ENCODE data around the gene GJC1. TPM values are rescaled to one million over a fixed set of nuclear protein-coding genes. Genes with fewer than 3 reads are reported as not detected.
"Not testable (repeated sequence)": the region's sequence is repeated elsewhere in the genome, so short reads cannot be mapped to it uniquely, and the experiment has no call there.

The GJC1 gene
- total RNA-seq, 1 experiment from 2014 or later = 21.1 TPM

GRCh38 chr17:44758414-44759085 lies 71.5 kb downstream of the GJC1 start, which contains the start of gene ADAM11:
Gene ADAM11 (plus strand): TSS chr17:44758988. CDS start chr17:44759200, 212 bp downstream.
- DNase-seq (ENCODE audit: low read depth, low spot score) = no peak
- in situ Hi-C loops (cut with HindIII; ENCODE audit: low pct_unique_long_range_greater_than_20kb, low sequenced_read_pairs) = no loop called here

GRCh38 chr17:44757918-44758413 lies 72.1 kb downstream of the GJC1 start:
- in situ Hi-C loops (cut with HindIII; ENCODE audit: low pct_unique_long_range_greater_than_20kb, low sequenced_read_pairs) = no loop called here
- DNase-seq (ENCODE audit: low read depth, low spot score) = no peak

GRCh38 chr17:44757045-44757917 lies 72.8 kb downstream of the GJC1 start:
- in situ Hi-C loops (cut with HindIII; ENCODE audit: low pct_unique_long_range_greater_than_20kb, low sequenced_read_pairs) = no loop called here
- no peak for DNase-seq (ENCODE audit: low read depth, low spot score)

- DNase-seq (ENCODE audit: low read depth, low spot score); in situ Hi-C loops (cut with HindIII; ENCODE audit: low pct_unique_long_range_greater_than_20kb, low sequenced_read_pairs): not testable (repeated sequence)
Measured at GRCh38 chr17:44755180-44755579, 74.9 kb downstream of the GJC1 start.

- in situ Hi-C loops (cut with HindIII; ENCODE audit: low pct_unique_long_range_greater_than_20kb, low sequenced_read_pairs) = no loop called here
- no peak for DNase-seq (ENCODE audit: low read depth, low spot score)
Measured at GRCh38 chr17:44754276-44754675, 75.8 kb downstream of the GJC1 start.

GRCh38 chr17:44752953-44753861 lies 76.9 kb downstream of the GJC1 start:
- in situ Hi-C loops (cut with HindIII; ENCODE audit: low pct_unique_long_range_greater_than_20kb, low sequenced_read_pairs) = no loop called here

GRCh38 chr17:44751806-44752205 lies 78.3 kb downstream of the GJC1 start:
- no peak for DNase-seq (ENCODE audit: low read depth, low spot score)
- in situ Hi-C loops (cut with HindIII; ENCODE audit: low pct_unique_long_range_greater_than_20kb, low sequenced_read_pairs) = no loop called here

More at GRCh38 chr17:44752953-44753861, 76.9 kb downstream of the GJC1 start:
- no peak for DNase-seq (ENCODE audit: low read depth, low spot score)

- in situ Hi-C loops (cut with HindIII; ENCODE audit: low pct_unique_long_range_greater_than_20kb, low sequenced_read_pairs) = no loop called here
- DNase-seq (ENCODE audit: low read depth, low spot score) = no peak
Measured at GRCh38 chr17:44751331-44751730, 78.8 kb downstream of the GJC1 start.

- in situ Hi-C loops (cut with HindIII; ENCODE audit: low pct_unique_long_range_greater_than_20kb, low sequenced_read_pairs) = no loop called here
Measured at GRCh38 chr17:44749980-44750318, 80.1 kb downstream of the GJC1 start.

GRCh38 chr17:44749076-44749979 lies 80.8 kb downstream of the GJC1 start:
- in situ Hi-C loops (cut with HindIII; ENCODE audit: low pct_unique_long_range_greater_than_20kb, low sequenced_read_pairs) = no loop called here
- DNase-seq (ENCODE audit: low read depth, low spot score) = no peak

More at GRCh38 chr17:44749980-44750318, 80.1 kb downstream of the GJC1 start:
- DNase-seq (ENCODE audit: low read depth, low spot score) = no peak

Other genes starting within 250 kb of the GJC1 start
- 0.11 and 0.16 TPM in 2 replicates for gene MEIOC, start 173.8 kb downstream of the GJC1 start, total RNA-seq (2014; rRNA removed; shearing (Covaris generic))
- gene CCDC43, start 140.5 kb downstream of the GJC1 start, total RNA-seq (2014; rRNA removed; shearing (Covaris generic)) = 71.5 and 73.8 TPM in 2 replicates
- gene DBF4B, start 121.6 kb downstream of the GJC1 start, total RNA-seq (2014; rRNA removed; shearing (Covaris generic)) = 9.0 and 9.4 TPM in 2 replicates
- 7.6 and 8.6 TPM in 2 replicates for gene ADAM11, start 71.3 kb downstream of the GJC1 start, total RNA-seq (2014; rRNA removed; shearing (Covaris generic))
- gene HIGD1B, start 17.6 kb upstream of the GJC1 start, total RNA-seq (2014; rRNA removed; shearing (Covaris generic)) = not detected in 2 replicates
- 117 and 118 TPM in 2 replicates for gene EFTUD2, start 69.2 kb upstream of the GJC1 start, total RNA-seq (2014; rRNA removed; shearing (Covaris generic))
- gene GFAP, start 85.2 kb upstream of the GJC1 start, total RNA-seq (2014; rRNA removed; shearing (Covaris generic)) = not detected in 2 replicates
- 2.0 and 2.5 TPM in 2 replicates for gene KIF18B, start 117.5 kb upstream of the GJC1 start, total RNA-seq (2014; rRNA removed; shearing (Covaris generic))
- 3.8 and 5.0 TPM in 2 replicates for gene C1QL1, start 138.0 kb upstream of the GJC1 start, total RNA-seq (2014; rRNA removed; shearing (Covaris generic))
- 32.1 and 41.4 TPM in 2 replicates for gene DCAKD, start 221.3 kb upstream of the GJC1 start, total RNA-seq (2014; rRNA removed; shearing (Covaris generic))
- gene NMT1, start 231.0 kb upstream of the GJC1 start, total RNA-seq (2014; rRNA removed; shearing (Covaris generic)) = 71.5 and 78.0 TPM in 2 replicates